ENCODE data around the gene TMEM266. TPM values are rescaled to one million over a fixed set of nuclear protein-coding genes. Genes with fewer than 3 reads are reported as not detected.

Gene TMEM266
- total RNA-seq, 1 experiment from 2014 or later, result 0.13 TPM

DNA sequence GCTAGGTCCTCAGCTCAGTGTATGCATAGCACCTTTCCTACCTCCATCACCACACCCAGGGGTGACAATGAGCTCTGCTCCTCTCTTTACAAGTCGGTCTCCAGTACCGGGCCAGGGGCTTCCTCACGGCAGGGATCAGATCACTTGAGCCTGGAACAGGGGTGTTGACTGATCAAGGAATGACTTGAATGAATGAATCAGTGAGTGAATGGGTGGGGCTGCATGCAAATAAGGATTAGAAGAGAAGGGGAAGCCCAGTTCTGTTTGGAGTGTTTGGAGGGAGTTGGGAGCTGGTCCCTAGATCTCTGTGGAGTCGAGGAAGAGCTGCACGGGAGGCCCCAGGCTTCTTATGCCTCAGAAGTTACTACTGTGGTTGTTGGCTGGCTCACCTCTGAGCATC is 87.0 kb downstream of the TMEM266 start:
- Histone ChIP-seq H3K36me3 (no peaks in the 10 kb centered on the region), H3K4me3 (no peak overlapping the region), H3K27me3 (peaks cover 7% of the 10 kb centered on the region; the same call in 1 of the 2 replicates), H3K9me3 (no peaks in the 10 kb centered on the region)
- no peak for DNase-seq

DNA sequence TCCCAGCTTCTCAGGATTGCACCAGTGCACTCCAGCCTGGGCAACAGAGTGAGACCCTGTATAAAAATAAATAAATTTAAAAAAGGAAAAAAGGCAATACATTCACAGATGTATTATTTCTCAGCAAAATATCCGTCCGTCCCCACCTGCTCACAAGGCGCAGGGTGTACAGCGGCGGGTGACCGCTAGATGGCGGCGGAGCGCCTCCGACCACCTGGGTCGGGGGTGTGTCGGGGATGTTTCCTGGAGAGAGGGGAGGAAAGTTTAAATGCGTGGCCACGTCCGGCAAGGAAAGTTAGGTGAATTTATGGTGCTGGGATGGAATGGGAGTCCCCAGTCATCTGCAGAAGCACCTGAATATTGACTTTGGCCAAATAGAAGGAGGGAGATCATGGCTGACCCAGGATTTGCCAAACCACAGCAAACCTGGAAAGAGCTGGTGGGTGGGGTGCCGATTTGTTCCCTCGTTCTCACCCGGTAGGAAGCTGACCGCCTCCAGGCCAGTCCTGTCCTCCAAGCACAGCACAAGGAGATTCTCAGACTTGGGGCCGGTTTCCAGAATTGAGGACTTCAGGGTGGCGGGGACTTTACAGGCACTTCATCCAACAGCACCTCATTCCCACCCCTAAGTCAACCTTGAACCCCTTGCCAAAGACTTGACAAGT is 88.3 kb downstream of the TMEM266 start:
- H3K9me3 ChIP-seq, result no peaks in the 10 kb centered on the region
- no peaks in the 10 kb centered on the region for H3K36me3 ChIP-seq
- peaks cover 7% of the 10 kb centered on the region; the same call in 1 of the 2 replicates for H3K27me3 ChIP-seq
- H3K4me3 ChIP-seq, result no peak overlapping the region
- peak; percentile 62 for DNase-seq

DNA sequence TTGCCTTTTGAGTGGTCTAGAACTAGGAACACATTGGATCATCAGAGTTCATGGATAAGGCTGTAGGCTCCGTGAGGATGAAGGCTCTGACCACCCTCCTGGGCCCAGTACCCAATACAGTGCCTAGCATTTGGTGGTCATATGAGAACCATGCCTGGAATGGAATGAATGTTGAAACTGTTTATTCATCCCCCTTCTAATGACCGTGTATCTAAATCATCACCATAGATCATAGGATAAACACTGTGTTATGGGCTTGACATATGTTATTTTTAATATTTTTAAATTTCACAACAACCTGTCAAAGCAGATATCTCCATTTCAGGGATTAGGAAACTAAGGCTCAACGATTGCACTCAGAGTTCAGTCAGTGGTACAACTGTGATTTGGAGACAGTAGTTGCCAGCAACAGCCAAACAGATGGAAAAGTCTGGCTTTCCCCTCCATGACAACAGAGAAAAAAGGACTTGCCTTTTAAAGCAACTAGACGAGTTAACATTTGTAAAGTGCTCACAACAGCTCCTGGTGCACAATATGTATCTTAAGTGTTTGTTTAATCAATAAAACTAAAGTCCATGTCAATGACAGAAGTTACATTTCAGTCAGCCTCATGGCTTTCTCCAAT is 89.6 kb downstream of the TMEM266 start:
- Histone ChIP-seq H3K27me3 (peaks cover 7% of the 10 kb centered on the region; the same call in 1 of the 2 replicates), H3K36me3 (no peaks in the 10 kb centered on the region), H3K4me3 (no peak overlapping the region), H3K9me3 (no peaks in the 10 kb centered on the region)
- DNase-seq, result no peak

GRCh38 chr15:76150513-76150912 is 90.7 kb downstream of the TMEM266 start:
- Histone ChIP-seq H3K27me3 (peaks cover 7% of the 10 kb centered on the region; the same call in 1 of the 2 replicates), H3K9me3 (no peaks in the 10 kb centered on the region), H3K4me3 (no peak overlapping the region), H3K36me3 (no peaks in the 10 kb centered on the region)
- DNase-seq, result peak; percentile 69

DNA sequence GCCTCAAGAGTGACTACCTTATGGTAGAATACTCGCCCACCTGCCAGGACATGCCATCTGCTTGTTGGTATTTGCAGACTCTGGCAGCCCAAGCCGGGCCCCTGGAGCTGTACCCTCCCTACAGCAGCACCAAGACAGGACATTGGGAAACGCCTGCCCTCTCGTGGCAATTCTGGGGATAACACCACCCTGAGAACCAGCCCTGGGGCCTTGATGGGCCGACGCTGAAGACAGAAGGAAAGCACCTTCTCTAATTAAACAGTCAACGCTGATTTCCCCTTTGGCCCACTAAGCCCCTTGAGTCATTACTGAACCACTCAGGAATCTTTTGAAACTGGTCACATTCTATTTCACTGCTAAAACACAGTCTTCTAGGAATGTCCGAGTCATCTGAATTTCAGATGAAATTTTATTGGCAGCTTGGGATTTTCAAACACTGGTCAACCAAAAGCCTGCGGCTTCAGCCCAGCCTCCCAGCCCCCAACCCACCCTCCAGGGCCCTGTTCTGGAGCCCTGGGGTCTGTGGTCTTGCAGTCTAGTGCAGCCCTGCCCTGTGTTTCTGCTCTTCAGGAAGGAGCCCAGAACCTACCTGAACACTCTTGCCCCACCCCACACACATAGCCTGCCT is 91.3 kb downstream of the TMEM266 start:
- H3K4me3 ChIP-seq, result no peak overlapping the region
- peak; percentile 82 for DNase-seq
- no peaks in the 10 kb centered on the region for H3K9me3 ChIP-seq
- H3K27me3 ChIP-seq, result peaks cover 6% of the 10 kb centered on the region; the same call in 1 of the 2 replicates
- no peaks in the 10 kb centered on the region for H3K36me3 ChIP-seq

DNA sequence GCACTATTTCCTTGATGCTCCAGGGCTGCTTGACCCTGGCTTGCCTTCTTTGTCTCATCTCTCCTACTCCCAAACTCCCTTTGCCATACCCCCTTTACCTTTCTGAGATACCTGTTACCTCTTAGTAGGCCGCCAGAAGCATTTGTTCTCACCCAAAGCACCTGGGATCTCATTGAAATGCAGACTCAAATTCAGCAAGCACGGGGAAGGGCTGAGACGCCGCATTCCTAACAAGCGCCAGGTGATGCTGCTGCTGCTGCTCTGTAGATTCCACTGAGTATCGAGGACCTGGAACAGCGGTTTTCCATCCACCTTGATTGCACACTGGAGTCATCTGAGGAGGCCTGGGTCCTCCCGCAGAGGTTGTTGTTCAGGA is 91.8 kb downstream of the TMEM266 start:
- Histone ChIP-seq H3K9me3 (no peaks in the 10 kb centered on the region), H3K4me3 (no peak overlapping the region), H3K27me3 (peaks cover 6% of the 10 kb centered on the region; the same call in 1 of the 2 replicates), H3K36me3 (no peaks in the 10 kb centered on the region)
- no peak for DNase-seq

GRCh38 chr15:76152197-76152596 is 92.4 kb downstream of the TMEM266 start:
- Histone ChIP-seq H3K9me3 (no peaks in the 10 kb centered on the region), H3K4me3 (no peak overlapping the region), H3K36me3 (no peaks in the 10 kb centered on the region), H3K27me3 (peaks cover 6% of the 10 kb centered on the region; the same call in 1 of the 2 replicates)
- DNase-seq, result no peak

- H3K27me3 ChIP-seq, result no peaks in the 10 kb centered on the region
- no peaks in the 10 kb centered on the region for H3K36me3 ChIP-seq
- no peak for DNase-seq
- no peaks in the 10 kb centered on the region for H3K9me3 ChIP-seq
- no peak overlapping the region for H3K4me3 ChIP-seq
Observed at GRCh38 chr15:76153241-76154197, 93.7 kb downstream of the TMEM266 start.

- DNase-seq, result no peak
- Histone ChIP-seq H3K4me3 (no peak overlapping the region), H3K27me3 (no peaks in the 10 kb centered on the region)
Observed at GRCh38 chr15:76155731-76156130, 95.9 kb downstream of the TMEM266 start.

GRCh38 chr15:76158226-76158625 is 98.4 kb downstream of the TMEM266 start:
- H3K27me3 ChIP-seq, result no peaks in the 10 kb centered on the region
- H3K9me3 ChIP-seq, result no peaks in the 10 kb centered on the region
- DNase-seq, result no peak
- no peak overlapping the region for H3K4me3 ChIP-seq
- H3K36me3 ChIP-seq, result no peaks in the 10 kb centered on the region

More at GRCh38 chr15:76155731-76156130, 95.9 kb downstream of the TMEM266 start:
- no peaks in the 10 kb centered on the region for H3K36me3 ChIP-seq
- no peaks in the 10 kb centered on the region for H3K9me3 ChIP-seq

- H3K9me3 ChIP-seq, result no peaks in the 10 kb centered on the region
- H3K4me3 ChIP-seq, result no peak overlapping the region
- H3K36me3 ChIP-seq, result no peaks in the 10 kb centered on the region
- no peaks in the 10 kb centered on the region for H3K27me3 ChIP-seq
- no peak for DNase-seq
Observed at GRCh38 chr15:76158815-76159214, 99.0 kb downstream of the TMEM266 start.

GRCh38 chr15:76159282-76159681 is 99.5 kb downstream of the TMEM266 start:
- no peak for DNase-seq
- no peak overlapping the region for H3K4me3 ChIP-seq

GRCh38 chr15:76160426-76161152 is 100.8 kb downstream of the TMEM266 start:
- Histone ChIP-seq H3K36me3 (no peaks in the 10 kb centered on the region), H3K27me3 (no peaks in the 10 kb centered on the region), H3K4me3 (no peak overlapping the region), H3K9me3 (no peaks in the 10 kb centered on the region)
- no peak for DNase-seq

More at GRCh38 chr15:76159282-76159681, 99.5 kb downstream of the TMEM266 start:
- Histone ChIP-seq H3K36me3 (no peaks in the 10 kb centered on the region), H3K27me3 (no peaks in the 10 kb centered on the region), H3K9me3 (no peaks in the 10 kb centered on the region)

DNA sequence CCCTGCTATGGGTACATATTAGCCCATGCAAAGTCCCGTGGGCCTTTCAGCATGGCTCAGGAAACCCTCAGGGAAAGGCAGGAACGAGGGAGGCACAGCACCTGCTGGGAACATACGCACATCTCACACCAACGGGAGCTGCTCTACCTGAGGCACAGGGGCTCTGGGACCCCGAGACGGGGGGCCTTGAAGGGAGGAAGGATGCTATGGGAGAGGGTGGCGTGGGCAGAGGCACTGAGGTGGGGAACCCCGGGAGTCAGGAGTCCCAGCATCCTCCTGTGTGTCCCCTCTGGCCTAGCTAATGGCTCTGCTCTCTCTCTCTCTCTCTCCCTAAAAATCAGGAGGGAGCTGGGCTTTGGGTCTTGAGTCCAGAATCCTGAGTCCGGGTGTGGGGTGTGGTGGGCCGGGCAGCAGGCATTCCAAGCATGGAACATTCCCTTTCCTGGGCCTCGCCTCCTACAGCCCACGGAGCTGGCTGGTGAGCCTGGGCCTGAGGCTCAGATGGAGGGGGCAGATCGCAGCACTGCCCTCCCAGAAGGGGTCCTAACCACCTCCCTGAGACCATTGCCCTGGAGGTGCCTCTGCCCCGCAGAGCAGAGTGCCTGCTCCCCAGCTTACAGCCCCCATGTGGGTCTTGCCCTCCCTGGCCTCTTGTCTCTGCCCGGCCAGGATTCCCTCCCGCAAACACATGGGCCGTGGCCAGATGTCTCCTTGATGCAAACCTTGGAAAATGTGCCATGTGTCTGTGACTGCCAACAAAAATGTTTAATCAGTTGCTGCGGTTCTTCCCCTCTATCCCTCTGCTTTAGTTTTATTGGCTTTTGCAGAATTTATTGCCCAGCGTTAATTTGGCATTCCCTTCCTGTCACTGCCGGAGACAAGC is 101.6 kb downstream of the TMEM266 start:
- DNase-seq, result peak; percentile 77
- H3K27me3 ChIP-seq, result no peaks in the 10 kb centered on the region
- no peak overlapping the region for H3K4me3 ChIP-seq
- no peaks in the 10 kb centered on the region for H3K9me3 ChIP-seq
- H3K36me3 ChIP-seq, result no peaks in the 10 kb centered on the region

GRCh38 chr15:76162036-76162398 is 102.2 kb downstream of the TMEM266 start:
- no peak for DNase-seq
- Histone ChIP-seq H3K4me3 (no peak overlapping the region), H3K9me3 (no peaks in the 10 kb centered on the region)

More at GRCh38 chr15:76162036-76162398, 102.2 kb downstream of the TMEM266 start:
- H3K27me3 ChIP-seq, result no peaks in the 10 kb centered on the region
- H3K36me3 ChIP-seq, result no peaks in the 10 kb centered on the region
